Aorta (tissue), 5 donors: Measurements from ENCODE around the gene AGPAT3. TPM values are rescaled to one million over a fixed set of nuclear protein-coding genes. Genes with fewer than 3 reads are reported as not detected.

Experiments
- ATAC-seq: fragments of 200-7000 bp; cut with Tn5 transposase; one replicate; pipeline ENCODE4 v1.9.1; 2022; ENCODE audit warnings: moderate library complexity; ENCODE audit not compliant: low FRiP score
- DNase-seq, 2 donors: peaks; one replicate each; pipeline ENCODE4 v3.0.0-alpha.2; 2020
- H3K27ac ChIP-seq, 2 donors: one replicate each; pipeline ENCODE4 v1.5.1; 2013; ENCODE audit warnings: low read length in 2 of 2, mild to moderate bottlenecking in 2 of 2, moderate library complexity in 2 of 2, control low read depth in 1 of 2, inconsistent platforms in 1 of 2, low read depth in 1 of 2
- H3K27me3 ChIP-seq, 2 donors: one replicate each; pipeline ENCODE4 v1.6.1; 2013; ENCODE audit warnings: control low read depth in 1 of 2, low read length in 1 of 2, mild to moderate bottlenecking in 1 of 2, moderate library complexity in 1 of 2; ENCODE audit not compliant: insufficient read depth in 2 of 2, control insufficient read depth in 1 of 2
- H3K36me3 ChIP-seq, 2 donors: one replicate each; pipeline ENCODE4 v1.6.1; 2013; ENCODE audit warnings: control low read depth in 1 of 2, low read length in 1 of 2, mild to moderate bottlenecking in 1 of 2; ENCODE audit not compliant: insufficient read depth in 2 of 2, control insufficient read depth in 1 of 2
- H3K4me1 ChIP-seq, 2 donors: one replicate each; pipeline ENCODE4 v1.6.1; 2013; ENCODE audit warnings: low read length in 2 of 2, control low read depth in 1 of 2, mild to moderate bottlenecking in 1 of 2, moderate library complexity in 1 of 2; ENCODE audit not compliant: insufficient read depth in 2 of 2, control insufficient read depth in 1 of 2
- H3K4me3 ChIP-seq, 2 donors: one replicate each; pipeline ENCODE4 v1.5.1; 2013; ENCODE audit warnings: low read length in 2 of 2, control low read depth in 1 of 2, mild to moderate bottlenecking in 1 of 2
- H3K9me3 ChIP-seq: one replicate; pipeline ENCODE4 v1.6.1; 2013; ENCODE audit warnings: mild to moderate bottlenecking, low read length; ENCODE audit not compliant: control insufficient read depth
- WGBS, 2 donors: extraction: QIAGEN DNeasy Blood & Tissue Kit; methylation state at CpG; one replicate each; pipeline ENCODE4 v1.1.7; 2013; 5-methylcytosine and 5-hydroxymethylcytosine counted together
- intact Hi-C, 2 donors: fragments of 100-400 bp; cut with DNase I; formaldehyde crosslinking; loops; one replicate each; pipeline versions ENCODE4 v1.14.2 to v1.15.0; 2022
- polyA plus RNA-seq, 2 donors: library from polyadenylated mRNA; stranded (reverse); fragments of 200-250 nt; gene quantifications; one replicate each; pipeline ENCODE4 v1.2.3, GENCODE V29; 2013
- total RNA-seq, 2 donors: library from RNA; stranded (reverse); fragmentation: NEBNext Ultra II Directional; extraction: Animal tissue kit (Norgen Biotek cat#: 25700); gene quantifications; one replicate each; pipeline ENCODE4 v1.2.1, GENCODE V29; 2021
- donor health status: healthy with polysubstance abuse.
- donor health status: Bipolar disorder and iron deficiency.
- donor health status: DM: no; HTN: no; CAD: no.
- donor health status: DM: no; HTN: no; CAD: no.
- donor health status: DM: yes; HTN: yes; CAD: no.

AGPAT3 gene
- total and polyA plus RNA-seq, 4 donors, result 8.3 to 45.5 (median 23.7) TPM

GRCh38 chr21:43985690-43986251 is 120.7 kb downstream of the AGPAT3 start:
- Histone ChIP-seq H3K27ac (no peak overlapping the region), H3K36me3 (peaks cover 0 to 3% of the 10 kb centered on the region in 2 donors), H3K4me1 (no peaks in the 10 kb centered on the region), H3K27me3 (no peaks in the 10 kb centered on the region), H3K4me3 (no peak overlapping the region), H3K9me3 (no peaks in the 10 kb centered on the region)
- no peak for ATAC-seq
- WGBS, 2 donors, result 27 to 30% methylated on average over 22 of the region's 22 CpGs
- intact Hi-C loops, result no loop called here
- no peak for DNase-seq

GRCh38 chr21:43986544-43987451 is 121.8 kb downstream of the AGPAT3 start:
- WGBS, 2 donors, result 81 to 84% methylated on average over 22 of the region's 22 CpGs
- ATAC-seq (no peak), DNase-seq (no peak)
- intact Hi-C loops, result no loop called here
- Histone ChIP-seq H3K36me3 (peaks cover 0 to 2% of the 10 kb centered on the region in 2 donors), H3K27ac (no peak overlapping the region), H3K4me1 (no peaks in the 10 kb centered on the region), H3K9me3 (no peaks in the 10 kb centered on the region), H3K4me3 (no peak overlapping the region), H3K27me3 (no peaks in the 10 kb centered on the region)

- Histone ChIP-seq H3K27me3 (no peaks in the 10 kb centered on the region), H3K4me3 (no peak overlapping the region), H3K9me3 (no peaks in the 10 kb centered on the region), H3K36me3 (no peaks in the 10 kb centered on the region), H3K4me1 (no peaks in the 10 kb centered on the region), H3K27ac (no peak overlapping the region)
- DNase-seq (no peak), ATAC-seq (no peak)
- WGBS, 2 donors, result 40 to 44% methylated on average over 6 of the region's 6 CpGs
- intact Hi-C loops, result no loop called here
Observed at GRCh38 chr21:43987509-43987908, 122.5 kb downstream of the AGPAT3 start.

GRCh38 chr21:43988016-43988415 is 123.0 kb downstream of the AGPAT3 start:
- Histone ChIP-seq H3K27ac (no peak overlapping the region), H3K27me3 (no peaks in the 10 kb centered on the region), H3K36me3 (no peaks in the 10 kb centered on the region), H3K4me1 (no peaks in the 10 kb centered on the region), H3K4me3 (no peak overlapping the region), H3K9me3 (no peaks in the 10 kb centered on the region)
- 72 to 76% methylated on average over 9 of the region's 9 CpGs for WGBS, 2 donors
- ATAC-seq, result no peak
- no peak for DNase-seq
- intact Hi-C loops, result no loop called here

GRCh38 chr21:43988506-43989230 is 123.6 kb downstream of the AGPAT3 start:
- DNase-seq, result no peak
- no peak for ATAC-seq
- no peak overlapping the region for H3K4me3 ChIP-seq
- intact Hi-C loops, result no loop called here
- no peaks in the 10 kb centered on the region for H3K27me3 ChIP-seq
- H3K27ac ChIP-seq, result no peak overlapping the region
- no peaks in the 10 kb centered on the region for H3K9me3 ChIP-seq
- no peaks in the 10 kb centered on the region for H3K4me1 ChIP-seq
- H3K36me3 ChIP-seq, result no peaks in the 10 kb centered on the region
- WGBS, 2 donors, result 84 to 85% methylated on average over 23 of the region's 23 CpGs

- intact Hi-C loops, result no loop called here
- no peak overlapping the region for H3K27ac ChIP-seq
- WGBS, 2 donors, result 80 to 85% methylated on average over 7 of the region's 7 CpGs
- H3K9me3 ChIP-seq, result no peaks in the 10 kb centered on the region
- no peak overlapping the region for H3K4me3 ChIP-seq
- no peaks in the 10 kb centered on the region for H3K36me3 ChIP-seq
- ATAC-seq (no peak), DNase-seq (peak in 1 of 2 donors; percentile 9)
- H3K4me1 ChIP-seq, result no peaks in the 10 kb centered on the region
- H3K27me3 ChIP-seq, result no peaks in the 10 kb centered on the region
Observed at GRCh38 chr21:43989401-43989800, 124.4 kb downstream of the AGPAT3 start.

GRCh38 chr21:43991447-43991991 is 126.5 kb downstream of the AGPAT3 start:
- intact Hi-C loops, result no loop called here
- ATAC-seq (no peak), DNase-seq (peak in 1 of 2 donors; percentile 70)
- no peaks in the 10 kb centered on the region for H3K9me3 ChIP-seq
- H3K27ac ChIP-seq, result no peak overlapping the region
- H3K4me1 ChIP-seq, result no peaks in the 10 kb centered on the region
- no peaks in the 10 kb centered on the region for H3K27me3 ChIP-seq
- 87 to 90% methylated on average over 33 of the region's 33 CpGs for WGBS, 2 donors
- H3K36me3 ChIP-seq, result no peaks in the 10 kb centered on the region
- H3K4me3 ChIP-seq, result no peak overlapping the region

GRCh38 chr21:43992121-43992520 is 127.1 kb downstream of the AGPAT3 start:
- DNase-seq (peak in 1 of 2 donors; percentile 72), ATAC-seq (no peak)
- intact Hi-C loops, result no loop called here
- Histone ChIP-seq H3K36me3 (no peaks in the 10 kb centered on the region), H3K9me3 (no peaks in the 10 kb centered on the region), H3K4me3 (no peak overlapping the region), H3K27me3 (no peaks in the 10 kb centered on the region), H3K4me1 (no peaks in the 10 kb centered on the region), H3K27ac (no peak overlapping the region)
- WGBS, 2 donors, result 90 to 91% methylated on average over 11 of the region's 11 CpGs
